Activated naive CD8-positive, alpha-beta T cell treated with anti-CD3 and anti-CD28 coated beads, Interleukin-2, amount 50 U/mL, for 24 hours (primary cell): Measurements from ENCODE around the gene LRRC28.
A peak's percentile ranks its signal among the peaks of the same experiment; 100 is the strongest.

ENCODE experiments used
- ATAC-seq: fragments of 150-1000 bp; cut with Tn5 transposase; one replicate; pipeline ENCODE4 v1.10.0; 2021
- DNase-seq: peaks from one replicate; pipeline ENCODE4 v3.0.0; 2021
- H3K27ac Mint-ChIP-seq: one replicate; pipeline ENCODE4 v1.8.0; 2021; ENCODE audit warnings: mild to moderate bottlenecking, mixed read lengths
- H3K27me3 Mint-ChIP-seq: one replicate; pipeline ENCODE4 v1.8.0; 2021; ENCODE audit warnings: mixed read lengths
- H3K36me3 Mint-ChIP-seq: one replicate; pipeline ENCODE4 v1.8.0; 2021; ENCODE audit warnings: low read depth, mixed read lengths
- H3K4me1 Mint-ChIP-seq: one replicate; pipeline ENCODE4 v1.8.0; 2021; ENCODE audit warnings: mixed read lengths
- H3K4me3 Mint-ChIP-seq: one replicate; pipeline ENCODE4 v1.8.0; 2021; ENCODE audit warnings: mild to moderate bottlenecking, moderate library complexity, mixed read lengths
- H3K9me3 Mint-ChIP-seq: one replicate; pipeline ENCODE4 v1.8.0; 2021; ENCODE audit warnings: mixed read lengths

Gene LRRC28

GRCh38 chr15:99267957-99268356 lies 16.7 kb downstream of the LRRC28 start:
- Mint-ChIP-seq H3K9me3 (no peaks in the 10 kb centered on the region), H3K27me3 (no peaks in the 10 kb centered on the region), H3K27ac (no peak overlapping the region), H3K4me1 (no peaks in the 10 kb centered on the region), H3K4me3 (no peak overlapping the region), H3K36me3 (no peaks in the 10 kb centered on the region)
- ATAC-seq (no peak), DNase-seq (no peak)

- no peak for ATAC-seq
- no peaks in the 10 kb centered on the region for H3K4me1 Mint-ChIP-seq
These were observed 17.1 kb downstream of the LRRC28 start for GRCh38 chr15:99268431-99268830.

GRCh38 chr15:99273801-99274200 lies 22.5 kb downstream of the LRRC28 start:
- ATAC-seq (no peak), DNase-seq (no peak)
- Mint-ChIP-seq H3K9me3 (no peaks in the 10 kb centered on the region), H3K4me1 (peaks cover 9% of the 10 kb centered on the region), H3K36me3 (peaks cover 1% of the 10 kb centered on the region), H3K27ac (no peak overlapping the region), H3K27me3 (no peaks in the 10 kb centered on the region), H3K4me3 (no peak overlapping the region)

More at GRCh38 chr15:99268431-99268830, 17.1 kb downstream of the LRRC28 start:
- DNase-seq: no peak
- Mint-ChIP-seq H3K9me3 (no peaks in the 10 kb centered on the region), H3K4me3 (no peak overlapping the region), H3K27ac (no peak overlapping the region), H3K36me3 (no peaks in the 10 kb centered on the region), H3K27me3 (no peaks in the 10 kb centered on the region)

DNA sequence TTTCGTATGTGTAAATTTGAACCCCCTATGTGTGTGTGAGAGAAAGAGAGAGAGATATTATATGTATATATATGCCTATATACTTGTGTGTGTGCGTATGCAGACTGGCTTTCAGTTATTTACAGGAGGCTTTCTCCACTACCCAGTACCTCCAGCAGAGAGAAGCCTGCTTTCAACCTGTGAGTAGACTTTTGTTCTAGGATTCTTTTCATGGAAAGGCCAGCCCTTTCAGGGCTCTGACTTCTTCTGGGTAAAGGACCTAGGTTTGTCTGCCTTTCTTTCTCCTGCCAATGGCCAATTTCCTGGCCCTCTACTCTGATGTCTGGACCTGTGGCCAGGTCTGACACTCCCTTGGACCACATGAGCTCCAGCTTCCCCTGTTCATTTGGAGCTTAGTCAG lies 23.8 kb downstream of the LRRC28 start:
- Mint-ChIP-seq H3K9me3 (no peaks in the 10 kb centered on the region), H3K27me3 (no peaks in the 10 kb centered on the region), H3K4me1 (peaks cover 22% of the 10 kb centered on the region), H3K27ac (no peak overlapping the region), H3K36me3 (peaks cover 11% of the 10 kb centered on the region), H3K4me3 (no peak overlapping the region)
- ATAC-seq: no peak
- DNase-seq: no peak

DNA sequence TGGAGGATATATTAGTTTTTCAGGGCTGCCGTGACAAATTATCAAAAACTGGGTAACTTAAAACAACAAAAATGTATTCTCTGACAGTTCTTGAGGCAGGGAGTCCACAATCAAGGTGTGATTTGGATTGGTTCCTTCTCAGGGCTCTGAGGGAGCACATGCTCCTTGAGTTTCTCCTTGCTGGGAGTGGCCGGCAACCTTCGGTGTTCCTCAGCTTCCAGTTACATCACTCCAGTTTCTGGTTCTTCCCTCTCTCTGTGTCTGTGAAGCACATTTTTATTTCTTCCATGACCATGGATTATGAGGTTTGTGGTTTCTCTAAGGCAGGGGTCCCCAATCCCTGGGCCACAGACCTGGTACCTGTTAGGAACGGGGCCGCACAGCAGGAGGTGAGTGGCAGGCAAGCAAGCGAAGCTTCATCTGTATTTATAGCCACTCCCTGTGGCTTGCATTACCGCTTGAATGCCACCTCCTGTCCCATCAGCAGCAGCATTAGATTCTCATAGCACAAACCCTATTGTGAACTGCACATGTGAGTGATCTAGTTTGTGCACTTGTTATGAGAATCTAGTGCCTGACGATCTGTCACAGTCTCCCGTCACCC lies 24.3 kb downstream of the LRRC28 start:
- H3K4me3 Mint-ChIP-seq: no peak overlapping the region
- ATAC-seq (no peak), DNase-seq (no peak)
- peaks cover 12% of the 10 kb centered on the region for H3K36me3 Mint-ChIP-seq
- peaks cover 28% of the 10 kb centered on the region for H3K4me1 Mint-ChIP-seq
- H3K27me3 Mint-ChIP-seq: no peaks in the 10 kb centered on the region
- no peaks in the 10 kb centered on the region for H3K9me3 Mint-ChIP-seq
- H3K27ac Mint-ChIP-seq: no peak overlapping the region

GRCh38 chr15:99279290-99279689 lies 28.0 kb downstream of the LRRC28 start:
- ATAC-seq: no peak
- no peak for DNase-seq
- Mint-ChIP-seq H3K9me3 (no peaks in the 10 kb centered on the region), H3K27me3 (no peaks in the 10 kb centered on the region), H3K4me3 (no peak overlapping the region), H3K27ac (peak overlapping the region; percentile 82), H3K36me3 (peaks cover 14% of the 10 kb centered on the region), H3K4me1 (peaks cover 48% of the 10 kb centered on the region)

- ATAC-seq: peak; percentile 74
- peaks cover 52% of the 10 kb centered on the region for H3K4me1 Mint-ChIP-seq
- peak overlapping the region; percentile 82 for H3K27ac Mint-ChIP-seq
- H3K27me3 Mint-ChIP-seq: no peaks in the 10 kb centered on the region
- peak overlapping the region; percentile 27 for H3K4me3 Mint-ChIP-seq
- H3K9me3 Mint-ChIP-seq: no peaks in the 10 kb centered on the region
- DNase-seq: no peak
- peaks cover 18% of the 10 kb centered on the region for H3K36me3 Mint-ChIP-seq
These were observed 28.5 kb downstream of the LRRC28 start for GRCh38 chr15:99279827-99280226.

GRCh38 chr15:99282121-99282520 lies 30.8 kb downstream of the LRRC28 start:
- H3K36me3 Mint-ChIP-seq: peaks cover 18% of the 10 kb centered on the region
- ATAC-seq: no peak
- no peaks in the 10 kb centered on the region for H3K27me3 Mint-ChIP-seq
- no peaks in the 10 kb centered on the region for H3K9me3 Mint-ChIP-seq
- no peak overlapping the region for H3K4me3 Mint-ChIP-seq
- DNase-seq: no peak
- H3K27ac Mint-ChIP-seq: no peak overlapping the region
- H3K4me1 Mint-ChIP-seq: peaks cover 55% of the 10 kb centered on the region

GRCh38 chr15:99282586-99282985 lies 31.3 kb downstream of the LRRC28 start:
- no peaks in the 10 kb centered on the region for H3K27me3 Mint-ChIP-seq
- H3K36me3 Mint-ChIP-seq: peaks cover 18% of the 10 kb centered on the region
- ATAC-seq: no peak
- H3K27ac Mint-ChIP-seq: no peak overlapping the region
- no peak for DNase-seq
- no peak overlapping the region for H3K4me3 Mint-ChIP-seq
- no peaks in the 10 kb centered on the region for H3K9me3 Mint-ChIP-seq
- H3K4me1 Mint-ChIP-seq: peaks cover 52% of the 10 kb centered on the region

DNA sequence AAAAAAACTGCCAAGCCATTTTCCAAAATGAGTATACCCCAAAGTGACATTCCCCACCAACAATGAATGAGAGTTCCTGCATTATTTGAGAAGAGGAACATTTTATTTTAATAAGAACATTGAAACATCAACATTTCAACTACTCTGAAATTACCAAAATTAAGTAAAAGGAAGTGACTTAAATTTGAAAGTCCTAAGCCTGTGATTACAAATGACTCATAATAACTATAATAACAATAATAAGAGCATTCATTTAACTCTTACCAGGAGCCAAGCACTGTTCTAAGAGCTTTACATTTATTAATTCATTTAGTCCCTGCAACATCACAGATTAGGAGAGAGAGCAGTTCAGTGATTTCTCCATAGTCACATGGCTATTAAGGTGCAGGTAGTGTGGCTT lies 32.4 kb downstream of the LRRC28 start:
- Mint-ChIP-seq H3K27ac (no peak overlapping the region), H3K4me1 (peaks cover 50% of the 10 kb centered on the region), H3K36me3 (peaks cover 18% of the 10 kb centered on the region), H3K27me3 (no peaks in the 10 kb centered on the region), H3K4me3 (no peak overlapping the region), H3K9me3 (no peaks in the 10 kb centered on the region)
- no peak for ATAC-seq
- DNase-seq: no peak

DNA sequence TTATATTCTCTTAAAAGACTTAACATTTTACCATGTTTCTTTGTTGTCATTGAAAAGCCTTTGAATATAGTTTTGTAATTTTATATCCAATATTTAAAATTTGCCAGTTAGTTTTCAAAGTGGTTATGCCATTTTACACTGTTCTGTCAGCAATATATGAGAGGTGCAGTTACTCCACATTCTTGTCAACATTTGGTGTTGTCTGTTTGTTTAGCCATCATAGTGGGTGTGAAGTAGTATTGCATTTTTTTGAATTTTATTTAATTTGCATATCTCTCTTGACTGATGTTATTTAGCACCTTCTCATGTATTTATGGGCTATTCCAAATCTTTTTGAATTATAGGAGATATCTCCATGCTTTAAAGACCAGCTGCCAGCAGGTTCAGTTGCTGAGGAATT lies 40.4 kb downstream of the LRRC28 start:
- Mint-ChIP-seq H3K4me1 (no peaks in the 10 kb centered on the region), H3K27ac (no peak overlapping the region), H3K9me3 (peaks cover 8% of the 10 kb centered on the region), H3K4me3 (no peak overlapping the region), H3K27me3 (no peaks in the 10 kb centered on the region), H3K36me3 (peaks cover 19% of the 10 kb centered on the region)
- ATAC-seq: no peak
- no peak for DNase-seq

GRCh38 chr15:99295840-99296239 lies 44.6 kb downstream of the LRRC28 start:
- H3K27ac Mint-ChIP-seq: no peak overlapping the region
- peaks cover 19% of the 10 kb centered on the region for H3K36me3 Mint-ChIP-seq
- no peak for DNase-seq
- peaks cover 8% of the 10 kb centered on the region for H3K9me3 Mint-ChIP-seq
- no peak overlapping the region for H3K4me3 Mint-ChIP-seq
- H3K27me3 Mint-ChIP-seq: no peaks in the 10 kb centered on the region
- ATAC-seq: no peak
- H3K4me1 Mint-ChIP-seq: no peaks in the 10 kb centered on the region

DNA sequence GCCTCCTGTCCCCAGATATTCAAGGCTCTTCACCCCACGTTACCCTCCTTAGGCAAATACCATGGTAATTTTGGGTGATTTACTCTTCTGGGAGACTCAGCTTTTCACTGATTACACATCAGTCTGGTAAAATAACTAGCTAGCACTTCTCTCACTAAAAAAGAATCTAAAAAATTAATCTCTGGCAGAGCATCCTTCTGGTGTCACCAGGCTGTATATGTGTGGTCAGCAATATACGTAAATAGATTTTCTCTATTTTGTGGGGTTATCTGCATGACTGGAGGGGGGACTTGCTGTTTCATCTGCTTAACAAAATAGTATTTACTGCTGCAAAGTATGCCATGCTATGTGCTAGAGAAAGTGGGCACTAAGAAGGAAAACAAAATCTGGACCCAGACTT lies 45.1 kb downstream of the LRRC28 start:
- H3K4me3 Mint-ChIP-seq: no peak overlapping the region
- H3K36me3 Mint-ChIP-seq: peaks cover 19% of the 10 kb centered on the region
- no peaks in the 10 kb centered on the region for H3K27me3 Mint-ChIP-seq
- no peak overlapping the region for H3K27ac Mint-ChIP-seq
- DNase-seq (no peak), ATAC-seq (no peak)
- H3K4me1 Mint-ChIP-seq: no peaks in the 10 kb centered on the region
- peaks cover 8% of the 10 kb centered on the region for H3K9me3 Mint-ChIP-seq

- no peaks in the 10 kb centered on the region for H3K36me3 Mint-ChIP-seq
- no peaks in the 10 kb centered on the region for H3K27me3 Mint-ChIP-seq
- H3K27ac Mint-ChIP-seq: no peak overlapping the region
- ATAC-seq: no peak
- no peak overlapping the region for H3K4me3 Mint-ChIP-seq
- peaks cover 4% of the 10 kb centered on the region for H3K4me1 Mint-ChIP-seq
- no peak for DNase-seq
- H3K9me3 Mint-ChIP-seq: no peaks in the 10 kb centered on the region
These were observed 52.6 kb downstream of the LRRC28 start for GRCh38 chr15:99303907-99304306.

DNA sequence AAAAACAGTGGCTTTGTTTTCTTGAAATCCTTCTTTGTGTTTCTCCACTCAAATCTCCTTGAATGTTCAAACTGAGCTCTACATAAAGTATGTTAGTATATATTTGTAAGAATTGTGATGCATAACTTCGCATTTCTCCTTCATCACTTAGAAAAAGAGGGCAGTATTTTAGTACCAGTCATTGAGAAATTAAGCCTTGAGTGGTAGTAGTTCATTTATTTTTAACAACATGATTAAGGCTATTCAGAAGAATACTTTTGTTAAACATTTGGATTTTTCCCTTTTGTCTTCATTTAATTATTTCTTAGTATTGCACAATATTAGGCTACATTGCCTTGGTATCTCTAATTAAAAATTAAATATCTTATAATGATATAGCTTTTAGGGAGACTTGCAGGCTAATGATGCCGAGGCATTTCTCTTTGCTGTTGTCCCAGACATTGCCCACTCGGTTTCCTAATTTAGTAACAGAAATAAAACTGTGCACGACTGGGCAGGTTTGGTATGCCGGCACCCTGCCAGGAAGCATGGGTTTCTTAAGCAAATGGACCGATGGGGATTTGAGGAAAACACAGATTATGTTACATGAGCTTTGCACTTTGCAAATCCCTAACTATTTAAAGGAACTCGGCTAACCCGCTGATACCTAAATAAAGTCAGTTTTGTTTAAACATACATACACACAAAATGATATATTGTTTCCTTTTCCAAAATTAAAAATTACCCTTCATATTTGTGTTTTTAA lies 54.7 kb downstream of the LRRC28 start:
- Mint-ChIP-seq H3K4me3 (no peak overlapping the region), H3K36me3 (no peaks in the 10 kb centered on the region), H3K9me3 (no peaks in the 10 kb centered on the region), H3K4me1 (peaks cover 4% of the 10 kb centered on the region), H3K27ac (no peak overlapping the region), H3K27me3 (no peaks in the 10 kb centered on the region)
- DNase-seq (no peak), ATAC-seq (no peak)
